ENCODE data around the gene ARPC1B.
"Not testable (repeated sequence)": the region's sequence is repeated elsewhere in the genome, so short reads cannot be mapped to it uniquely, and the experiment has no call there.

Gene ARPC1B

GRCh38 chr7:99368750-99369389 lies 5.7 kb upstream of the ARPC1B start:
- no peak for DNase-seq (ENCODE audit: low spot score)

- DNase-seq (ENCODE audit: low spot score), result no peak
These were observed 4.7 kb upstream of the ARPC1B start for GRCh38 chr7:99369767-99370391.

GRCh38 chr7:99371376-99371920 lies 3.1 kb upstream of the ARPC1B start:
- no peak for DNase-seq (ENCODE audit: low spot score)

- peak; percentile 55 for DNase-seq (ENCODE audit: low spot score)
These were observed 2.0 kb upstream of the ARPC1B start for GRCh38 chr7:99372275-99373090.

- DNase-seq (ENCODE audit: low spot score), result peak; percentile 4
These were observed 1.2 kb upstream of the ARPC1B start for GRCh38 chr7:99373091-99374066.

GRCh38 chr7:99375070-99375807 lies 709 bp downstream of the ARPC1B start:
- peak; percentile 90 for DNase-seq (ENCODE audit: low spot score)

- peak; percentile 20 for DNase-seq (ENCODE audit: low spot score)
These were observed 4.6 kb downstream of the ARPC1B start for GRCh38 chr7:99379043-99379577.

- not testable (repeated sequence) for DNase-seq (ENCODE audit: low spot score)
These were observed 5.1 kb downstream of the ARPC1B start for GRCh38 chr7:99379693-99380031.

- DNase-seq (ENCODE audit: low spot score), result no peak
These were observed 5.7 kb downstream of the ARPC1B start for GRCh38 chr7:99380032-99380822.

- DNase-seq (ENCODE audit: low spot score), result no peak
These were observed 6.5 kb downstream of the ARPC1B start for GRCh38 chr7:99380823-99381663.

- DNase-seq (ENCODE audit: low spot score), result no peak
These were observed 7.1 kb downstream of the ARPC1B start for GRCh38 chr7:99381664-99382075.

GRCh38 chr7:99383203-99383602 lies 8.7 kb downstream of the ARPC1B start:
- DNase-seq (ENCODE audit: low spot score), result no peak

GRCh38 chr7:99383791-99384370 lies 9.4 kb downstream of the ARPC1B start:
- DNase-seq (ENCODE audit: low spot score), result no peak

GRCh38 chr7:99384523-99384922 lies 10.0 kb downstream of the ARPC1B start:
- DNase-seq (ENCODE audit: low spot score), result no peak

GRCh38 chr7:99385564-99385963 lies 11.0 kb downstream of the ARPC1B start:
- DNase-seq (ENCODE audit: low spot score), result no peak

- DNase-seq (ENCODE audit: low spot score), result no peak
These were observed 12.2 kb downstream of the ARPC1B start for GRCh38 chr7:99386584-99387238.

- DNase-seq (ENCODE audit: low spot score), result not testable (repeated sequence)
These were observed 12.7 kb downstream of the ARPC1B start for GRCh38 chr7:99387239-99387635.

- DNase-seq (ENCODE audit: low spot score), result no peak
These were observed 13.4 kb downstream of the ARPC1B start for GRCh38 chr7:99387912-99388311.

Measured in HuH-7.5 (cell line).